ENCODE measurements around the gene ANO4.

Gene ANO4

DNA sequence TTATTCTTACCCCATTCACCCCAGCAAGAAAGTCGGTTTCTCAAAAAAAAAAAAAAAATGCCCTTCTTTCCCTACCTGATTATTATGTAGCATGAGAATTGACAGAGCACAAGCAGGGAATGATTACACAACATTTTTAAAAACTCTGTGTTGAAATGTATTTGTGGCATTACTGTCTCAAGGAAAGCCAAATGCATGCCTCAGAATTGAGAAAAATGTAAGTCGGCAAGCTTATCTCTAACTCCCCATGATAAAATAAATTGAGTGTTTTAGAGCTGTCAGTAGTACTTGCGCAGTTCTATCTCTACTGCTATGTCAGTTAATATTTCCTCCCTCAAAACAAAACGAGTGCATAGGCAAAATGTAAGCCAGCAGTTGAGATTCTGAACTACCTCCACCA is 25.7 kb downstream of the ANO4 start:
- no peak for DNase-seq

- DNase-seq = no peak
Observed at GRCh38 chr12:100823963-100824362, 29.4 kb downstream of the ANO4 start.

GRCh38 chr12:100824476-100824875 is 29.9 kb downstream of the ANO4 start:
- DNase-seq = no peak

- peak in 1 of 2 experiments; percentile 16 for DNase-seq
Observed at GRCh38 chr12:100826323-100826722, 31.7 kb downstream of the ANO4 start.

DNA sequence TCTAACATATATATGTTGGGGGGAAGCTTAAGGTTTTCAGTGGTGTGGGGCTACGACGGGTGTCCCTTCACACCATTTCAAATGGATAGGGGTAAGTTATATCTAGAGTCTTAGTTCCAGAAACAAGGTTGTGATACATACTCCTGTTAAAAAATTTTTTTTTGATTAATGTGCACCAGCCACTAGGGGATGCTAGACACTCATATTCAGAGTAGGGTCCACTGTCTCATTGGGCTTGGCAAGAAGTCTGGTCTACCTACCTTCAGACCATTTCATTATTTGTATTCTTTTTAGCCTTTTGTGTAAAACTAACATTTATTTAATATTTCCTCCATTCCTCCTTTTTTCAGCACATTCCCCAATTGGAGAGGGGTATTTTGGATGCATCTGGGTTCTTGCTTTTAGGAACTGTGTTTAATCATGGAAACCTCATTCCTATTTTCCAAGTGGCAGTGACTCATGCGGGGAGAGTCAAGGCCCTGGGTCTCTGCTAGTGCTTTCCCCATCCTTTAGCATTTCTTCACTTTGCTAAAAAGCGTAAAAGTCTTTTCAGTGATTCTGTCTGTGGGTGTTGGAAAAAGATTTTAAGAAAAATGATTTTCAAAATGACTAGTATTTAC is 33.4 kb downstream of the ANO4 start:
- no peak for DNase-seq

- DNase-seq = no peak
Observed at GRCh38 chr12:100830003-100830795, 35.6 kb downstream of the ANO4 start.

- no peak for DNase-seq
Observed at GRCh38 chr12:100833282-100833681, 38.7 kb downstream of the ANO4 start.

GRCh38 chr12:100840748-100841147 is 46.2 kb downstream of the ANO4 start:
- no peak for DNase-seq

DNA sequence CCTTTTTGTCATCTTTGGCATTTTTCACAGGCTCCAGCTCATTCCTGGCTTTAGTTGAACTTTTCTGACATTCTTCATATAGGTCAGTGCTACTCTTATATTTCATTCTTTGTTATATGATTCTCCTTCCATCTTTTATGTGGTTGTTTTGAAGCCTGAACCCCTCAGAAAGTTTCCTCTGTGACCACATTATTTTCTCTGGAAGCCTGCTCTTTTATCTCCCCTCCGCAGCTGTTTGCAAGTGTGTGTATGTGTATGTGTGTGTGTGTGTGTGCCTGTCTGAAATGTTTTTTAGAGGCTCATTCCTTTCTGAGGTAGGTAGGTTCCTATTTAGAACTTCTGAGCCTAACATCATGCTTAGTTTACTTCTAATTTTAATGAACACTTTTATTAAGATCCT is 47.6 kb downstream of the ANO4 start:
- DNase-seq = no peak

- no peak for DNase-seq
Observed at GRCh38 chr12:100843061-100843460, 48.5 kb downstream of the ANO4 start.

- DNase-seq = no peak
Observed at GRCh38 chr12:100845095-100845494, 50.5 kb downstream of the ANO4 start.

DNA sequence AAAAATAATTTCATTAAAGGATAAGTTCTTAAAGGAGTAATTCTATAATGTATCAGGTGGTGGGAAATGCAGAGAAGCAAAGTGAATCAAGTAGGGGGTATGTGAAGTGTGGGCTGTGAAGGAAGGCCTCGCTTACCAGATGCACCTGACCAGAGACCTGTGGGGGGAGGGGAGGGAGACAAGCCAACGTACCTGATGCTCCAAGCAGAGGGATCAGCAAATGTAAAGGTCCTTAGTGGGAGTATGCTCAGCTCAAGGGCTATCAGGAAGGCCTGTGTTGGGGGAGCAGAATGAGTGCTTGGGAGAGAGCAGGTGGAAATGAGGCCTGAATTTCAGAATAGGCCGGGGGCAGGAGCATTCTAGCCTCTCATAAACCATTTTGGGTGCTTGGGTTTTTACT is 57.1 kb downstream of the ANO4 start:
- no peak for DNase-seq

GRCh38 chr12:100857418-100857817 is 62.8 kb downstream of the ANO4 start:
- DNase-seq = no peak

DNA sequence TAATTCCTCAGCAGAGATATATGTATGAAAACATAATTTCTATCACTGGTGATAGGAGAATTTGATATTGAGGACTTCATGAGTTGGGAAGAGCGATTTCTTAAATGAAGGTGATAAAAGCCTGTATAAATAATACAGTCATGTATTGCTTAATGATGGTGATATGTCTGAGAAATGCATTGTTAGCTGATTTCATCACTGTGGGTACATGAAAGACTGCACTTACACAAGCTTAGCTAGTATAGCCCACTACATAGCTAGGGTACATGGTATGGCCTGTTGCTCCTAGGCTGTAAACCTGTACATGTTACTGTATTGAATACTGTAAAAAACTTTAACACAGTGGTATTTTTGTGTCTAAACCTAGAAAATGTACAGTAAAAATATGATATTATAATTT is 63.4 kb downstream of the ANO4 start:
- no peak for DNase-seq

GRCh38 chr12:100858656-100859055 is 64.1 kb downstream of the ANO4 start:
- no peak for DNase-seq

DNA sequence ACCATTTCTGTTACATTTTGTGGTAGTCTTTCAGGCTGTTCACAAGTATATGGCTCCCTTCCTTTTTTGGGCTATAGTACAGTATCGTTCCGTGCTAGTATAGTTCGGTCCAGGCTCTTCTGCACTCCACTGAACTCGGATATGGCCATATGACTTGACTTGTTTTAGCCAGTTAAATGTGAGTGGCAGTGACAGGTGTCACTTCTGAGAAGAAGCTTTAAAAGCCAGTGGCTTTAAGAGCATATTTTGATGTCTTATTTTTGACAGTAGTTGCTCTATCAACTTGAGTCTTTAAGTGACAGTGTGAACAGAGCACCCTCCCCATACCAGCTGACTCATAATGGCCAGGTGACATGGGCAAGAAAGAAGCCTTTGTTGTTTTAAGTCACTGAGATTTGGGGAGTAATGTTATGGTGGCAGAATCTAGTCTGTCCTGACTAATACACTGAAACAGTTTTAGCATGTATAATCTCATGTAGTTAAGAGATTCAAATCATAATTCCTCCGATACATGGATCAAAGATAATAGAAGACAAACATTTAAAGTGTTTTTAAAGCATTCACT is 64.6 kb downstream of the ANO4 start:
- DNase-seq = no peak

GRCh38 chr12:100860611-100861010 is 66.0 kb downstream of the ANO4 start:
- DNase-seq = no peak

DNA sequence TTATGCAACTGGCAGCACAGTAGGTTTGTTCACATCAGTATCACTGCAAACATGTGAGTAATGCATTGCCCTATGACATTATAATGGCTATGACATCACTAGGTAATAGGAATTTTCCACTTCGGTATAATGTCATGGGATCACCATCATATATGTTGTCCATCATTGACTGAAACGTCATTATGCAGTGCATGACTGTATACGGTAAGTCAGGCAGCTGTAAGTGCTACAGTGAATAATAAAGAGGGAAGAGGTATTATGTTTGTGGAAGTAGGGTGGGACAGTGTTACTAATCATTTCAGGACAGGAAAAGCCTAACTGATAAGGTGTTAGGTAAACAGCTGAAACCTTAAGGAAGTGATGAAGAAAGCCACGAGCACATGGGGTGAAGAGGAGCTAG is 68.1 kb downstream of the ANO4 start:
- no peak for DNase-seq

DNA sequence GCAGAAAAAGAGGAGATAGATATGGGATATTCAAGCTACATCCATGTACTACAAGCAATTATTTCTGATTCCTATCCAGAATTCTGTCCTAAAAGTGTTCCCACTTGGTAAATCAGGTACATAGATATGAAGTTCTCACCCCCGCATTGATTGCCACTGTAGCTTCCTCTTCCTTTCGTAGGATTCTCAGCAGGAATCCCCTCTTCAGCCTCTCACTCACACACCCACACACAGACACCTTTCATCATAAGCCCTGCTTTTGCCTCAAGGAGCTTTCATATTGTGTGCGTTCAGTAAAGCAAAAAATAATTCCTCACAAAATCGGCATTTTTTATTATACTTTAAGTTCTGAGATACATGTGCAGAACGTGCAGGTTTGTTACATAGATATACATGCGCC is 69.8 kb downstream of the ANO4 start:
- DNase-seq = no peak

GRCh38 chr12:100867639-100868393 is 73.2 kb downstream of the ANO4 start:
- no peak for DNase-seq

DNA sequence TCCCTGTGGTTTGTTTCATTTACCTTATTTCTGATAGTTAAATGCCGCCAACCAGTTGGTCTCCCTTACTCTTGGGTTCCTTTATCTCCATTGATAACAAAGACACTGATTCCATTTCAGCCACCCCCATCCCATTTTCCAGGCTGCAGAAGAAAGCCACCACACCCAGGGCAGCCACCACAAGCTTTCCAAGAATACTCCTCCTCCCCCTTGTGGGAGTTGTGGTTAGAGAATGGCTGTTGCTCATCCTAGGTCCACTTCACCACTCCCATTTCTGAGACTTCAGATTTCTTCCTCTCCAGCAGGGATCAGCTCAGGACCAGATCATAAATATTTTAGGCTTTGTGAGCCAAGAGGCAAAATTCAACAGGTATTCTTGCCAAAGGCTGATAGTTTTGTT is 73.9 kb downstream of the ANO4 start:
- DNase-seq = no peak

- no peak for DNase-seq
Observed at GRCh38 chr12:100871195-100871734, 76.7 kb downstream of the ANO4 start.

GRCh38 chr12:100875156-100875555 is 80.6 kb downstream of the ANO4 start:
- no peak for DNase-seq
